GM13977 (cell line): Measurements from ENCODE around the gene TMEM109.
A peak's percentile ranks its signal among the peaks of the same experiment; 100 is the strongest.

ENCODE experiments used
- DNase-seq: peaks from one replicate; pipeline ENCODE4 v3.0.0; 2012; ENCODE audit warnings: low spot score
- in situ Hi-C: fragments of 300-500 bp; cut with MboI; formaldehyde crosslinking; loops from one replicate; pipeline ENCODE4 v1.12.0; 2022; ENCODE audit warnings: low sequenced_read_pairs, low pct_unique_long_range_greater_than_20kb, mixed read lengths, inconsistent platforms; ENCODE audit not compliant: unreplicated experiment
- TF ChIP-seq, protein P1 (sequence below): IDR thresholded peaks from 2 replicates; pipeline ENCODE4 v1.5.1; 2012; ENCODE audit warnings: mild to moderate bottlenecking, control low read depth; ENCODE audit not compliant: insufficient read depth; ENCODE audit errors: extremely low read depth, missing control alignments

TMEM109 gene

DNA sequence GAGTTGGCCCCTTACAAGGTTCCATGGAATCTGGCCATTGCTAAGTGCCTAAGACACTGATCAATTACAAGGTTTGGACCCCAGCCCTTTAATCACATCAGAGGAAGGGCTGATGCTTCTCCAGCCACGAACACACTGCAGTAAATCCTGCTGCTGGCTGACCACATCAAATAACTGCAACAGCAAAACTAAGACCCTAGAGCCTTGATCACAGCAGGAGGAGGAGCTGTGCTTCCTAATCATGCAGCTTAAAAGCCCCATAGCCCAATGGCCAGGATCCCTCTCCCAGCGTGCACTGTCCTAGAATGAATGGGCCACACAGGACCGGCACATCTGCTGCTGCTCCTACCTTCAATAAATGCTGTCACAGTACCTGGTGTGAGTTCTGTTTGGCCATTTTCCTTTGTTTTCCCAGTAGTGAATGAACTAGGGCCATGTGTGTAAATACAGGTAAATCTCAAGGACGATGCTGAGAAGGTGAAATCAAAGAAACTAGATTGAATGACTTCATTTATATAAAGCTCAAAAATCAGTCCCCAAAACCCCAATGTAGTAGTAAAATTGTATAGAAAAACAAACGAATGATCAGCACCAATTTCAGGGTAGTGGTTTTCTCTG lies 33.9 kb upstream of the TMEM109 start:
- no peak for DNase-seq
- TF ChIP-seq, protein P1, sequence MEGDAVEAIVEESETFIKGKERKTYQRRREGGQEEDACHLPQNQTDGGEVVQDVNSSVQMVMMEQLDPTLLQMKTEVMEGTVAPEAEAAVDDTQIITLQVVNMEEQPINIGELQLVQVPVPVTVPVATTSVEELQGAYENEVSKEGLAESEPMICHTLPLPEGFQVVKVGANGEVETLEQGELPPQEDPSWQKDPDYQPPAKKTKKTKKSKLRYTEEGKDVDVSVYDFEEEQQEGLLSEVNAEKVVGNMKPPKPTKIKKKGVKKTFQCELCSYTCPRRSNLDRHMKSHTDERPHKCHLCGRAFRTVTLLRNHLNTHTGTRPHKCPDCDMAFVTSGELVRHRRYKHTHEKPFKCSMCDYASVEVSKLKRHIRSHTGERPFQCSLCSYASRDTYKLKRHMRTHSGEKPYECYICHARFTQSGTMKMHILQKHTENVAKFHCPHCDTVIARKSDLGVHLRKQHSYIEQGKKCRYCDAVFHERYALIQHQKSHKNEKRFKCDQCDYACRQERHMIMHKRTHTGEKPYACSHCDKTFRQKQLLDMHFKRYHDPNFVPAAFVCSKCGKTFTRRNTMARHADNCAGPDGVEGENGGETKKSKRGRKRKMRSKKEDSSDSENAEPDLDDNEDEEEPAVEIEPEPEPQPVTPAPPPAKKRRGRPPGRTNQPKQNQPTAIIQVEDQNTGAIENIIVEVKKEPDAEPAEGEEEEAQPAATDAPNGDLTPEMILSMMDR, result no peak
- in situ Hi-C loops, result loop anchor here (10.0 kb wide), 1 partner anchor 45 kb away; no protein-coding TSS in a partner anchor

GRCh38 chr11:60880643-60881282 lies 33.2 kb upstream of the TMEM109 start:
- TF ChIP-seq, protein P1, result no peak
- no peak for DNase-seq
- in situ Hi-C loops, result loop anchor here (10.0 kb wide), 1 partner anchor 46 kb away; no protein-coding TSS in a partner anchor

- in situ Hi-C loops, result loop anchor here (10.0 kb wide), 1 partner anchor 53 kb away; no protein-coding TSS in a partner anchor
- TF ChIP-seq, protein P1, result peak; percentile 52
- DNase-seq, result peak; percentile 39
Measured at GRCh38 chr11:60887556-60887955, 26.4 kb upstream of the TMEM109 start.

- in situ Hi-C loops, result loop anchor here (10.0 kb wide), 1 partner anchor 55 kb away; no protein-coding TSS in a partner anchor
- DNase-seq, result no peak
- TF ChIP-seq, protein P1, result no peak
Measured at GRCh38 chr11:60889869-60890311, 24.1 kb upstream of the TMEM109 start.

- TF ChIP-seq, protein P1, result no peak
- no peak for DNase-seq
- in situ Hi-C loops, result no loop called here
Measured at GRCh38 chr11:60890696-60891095, 23.3 kb upstream of the TMEM109 start.

GRCh38 chr11:60891103-60891741 lies 22.7 kb upstream of the TMEM109 start:
- no peak for DNase-seq
- TF ChIP-seq, protein P1, result no peak
- in situ Hi-C loops, result no loop called here
